Fibroblast of pulmonary artery (primary cell): Measurements from ENCODE around the gene SLC22A23.

Experiments used
- DNase-seq: peaks from one replicate; pipeline ENCODE4 v3.0.0-alpha.2; 2010; ENCODE audit warnings: low read depth
- H3K4me3 ChIP-seq: replicated peaks from 2 replicates; pipeline ENCODE4 v1.5.1; 2011; ENCODE audit warnings: low read depth, mild to moderate bottlenecking, control low read depth, low read length, moderate library complexity
- TF ChIP-seq, protein P1 (sequence below): IDR thresholded peaks from 2 replicates; pipeline ENCODE4 v1.5.1; 2011; ENCODE audit warnings: mild to moderate bottlenecking, control low read depth, low read length, inconsistent platforms; ENCODE audit errors: missing control alignments

Gene SLC22A23

DNA sequence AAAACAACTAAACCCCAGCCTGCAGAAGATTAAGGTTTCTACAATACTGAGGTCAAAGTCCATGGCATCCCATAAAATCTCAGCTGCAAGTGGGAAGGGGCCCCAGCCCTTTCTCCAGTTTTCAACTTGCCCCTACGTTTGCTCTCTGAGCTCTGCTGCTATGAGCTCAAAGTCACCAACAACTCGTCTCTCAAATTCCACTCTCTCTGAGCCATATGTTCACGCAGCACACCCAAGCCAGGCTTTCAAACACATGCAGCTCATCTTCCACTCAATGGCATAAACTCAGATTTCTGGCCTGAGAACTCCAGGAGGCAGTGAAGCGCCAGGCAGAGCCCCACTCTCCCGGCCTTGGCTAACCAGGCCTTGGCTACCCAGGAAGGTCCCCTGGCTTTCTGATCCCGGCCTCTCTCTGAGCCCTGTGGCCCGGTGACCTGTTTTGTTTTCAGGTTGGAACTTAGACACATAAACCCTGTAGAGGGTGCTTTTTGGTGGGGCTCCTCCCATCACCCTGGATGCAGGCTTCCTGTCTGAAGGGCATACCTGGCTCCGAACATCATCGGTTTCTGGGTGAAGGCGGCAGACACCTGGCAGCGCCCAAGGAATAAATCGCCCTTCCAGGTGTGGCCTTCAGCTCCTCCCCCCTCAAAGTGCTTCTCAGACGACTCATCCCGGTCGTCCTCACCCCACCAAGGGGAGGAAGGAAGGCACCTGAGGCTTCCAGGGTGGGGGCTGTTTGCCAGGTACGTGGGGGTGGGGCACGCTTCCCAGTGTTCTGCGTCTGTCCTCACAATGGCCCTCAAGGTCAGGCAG is 12.4 kb downstream of the SLC22A23 start:
- no peak overlapping the region for H3K4me3 ChIP-seq
- no peak for DNase-seq
- TF ChIP-seq, protein P1, sequence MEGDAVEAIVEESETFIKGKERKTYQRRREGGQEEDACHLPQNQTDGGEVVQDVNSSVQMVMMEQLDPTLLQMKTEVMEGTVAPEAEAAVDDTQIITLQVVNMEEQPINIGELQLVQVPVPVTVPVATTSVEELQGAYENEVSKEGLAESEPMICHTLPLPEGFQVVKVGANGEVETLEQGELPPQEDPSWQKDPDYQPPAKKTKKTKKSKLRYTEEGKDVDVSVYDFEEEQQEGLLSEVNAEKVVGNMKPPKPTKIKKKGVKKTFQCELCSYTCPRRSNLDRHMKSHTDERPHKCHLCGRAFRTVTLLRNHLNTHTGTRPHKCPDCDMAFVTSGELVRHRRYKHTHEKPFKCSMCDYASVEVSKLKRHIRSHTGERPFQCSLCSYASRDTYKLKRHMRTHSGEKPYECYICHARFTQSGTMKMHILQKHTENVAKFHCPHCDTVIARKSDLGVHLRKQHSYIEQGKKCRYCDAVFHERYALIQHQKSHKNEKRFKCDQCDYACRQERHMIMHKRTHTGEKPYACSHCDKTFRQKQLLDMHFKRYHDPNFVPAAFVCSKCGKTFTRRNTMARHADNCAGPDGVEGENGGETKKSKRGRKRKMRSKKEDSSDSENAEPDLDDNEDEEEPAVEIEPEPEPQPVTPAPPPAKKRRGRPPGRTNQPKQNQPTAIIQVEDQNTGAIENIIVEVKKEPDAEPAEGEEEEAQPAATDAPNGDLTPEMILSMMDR = no peak

DNA sequence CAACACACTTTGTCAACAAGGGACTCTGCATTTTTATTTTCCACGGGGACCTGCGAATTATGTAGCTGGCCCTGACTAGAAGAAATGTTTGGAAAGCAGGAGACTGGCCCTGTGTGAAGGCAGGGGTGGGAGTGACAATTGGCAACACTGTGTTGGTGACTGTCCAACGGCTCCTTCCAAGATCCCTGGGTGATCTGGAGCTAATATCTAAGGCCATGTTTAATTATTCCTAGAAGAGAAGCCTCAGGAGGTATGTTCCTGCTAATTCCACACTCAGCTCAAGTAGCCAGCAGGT is 13.7 kb downstream of the SLC22A23 start:
- TF ChIP-seq, protein P1 = no peak
- DNase-seq = no peak
- no peak overlapping the region for H3K4me3 ChIP-seq

DNA sequence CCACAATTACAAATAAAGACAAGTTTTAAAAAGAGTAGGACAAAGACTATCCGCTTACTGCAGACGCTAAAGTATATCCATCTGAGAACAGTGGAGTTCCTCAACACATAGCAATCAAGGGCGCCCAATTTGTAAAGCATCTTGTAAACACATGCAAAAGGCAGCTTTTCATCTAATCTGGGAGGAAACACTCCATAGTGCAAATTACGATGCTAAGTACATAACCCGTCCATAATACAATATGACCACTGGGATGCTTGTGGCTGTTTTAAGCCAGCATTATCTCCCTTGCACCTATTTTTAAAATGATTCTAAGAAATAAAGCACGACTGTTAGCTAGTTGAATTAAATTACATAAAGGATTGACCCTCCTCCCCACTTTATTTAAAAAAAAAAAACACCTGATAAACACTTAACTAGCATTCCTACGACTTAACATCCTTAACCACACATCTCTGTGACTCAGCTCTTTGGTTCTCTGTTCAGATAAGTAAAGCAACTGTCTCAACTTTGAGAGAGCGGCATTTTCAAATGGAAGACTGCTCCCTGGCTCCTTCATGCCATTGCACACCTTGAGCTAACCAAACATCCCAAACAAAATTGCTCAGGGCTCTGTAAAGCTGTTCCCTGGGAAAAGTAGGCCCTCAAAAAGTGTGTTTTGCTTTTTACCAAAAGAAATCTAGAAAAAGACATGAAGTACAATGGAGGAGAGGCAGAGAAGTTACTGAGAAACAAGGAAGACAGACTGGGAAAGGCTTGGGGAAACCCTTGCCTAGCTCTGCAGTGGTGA is 14.2 kb downstream of the SLC22A23 start:
- TF ChIP-seq, protein P1 = no peak
- no peak overlapping the region for H3K4me3 ChIP-seq
- DNase-seq = peak; percentile 67

DNA sequence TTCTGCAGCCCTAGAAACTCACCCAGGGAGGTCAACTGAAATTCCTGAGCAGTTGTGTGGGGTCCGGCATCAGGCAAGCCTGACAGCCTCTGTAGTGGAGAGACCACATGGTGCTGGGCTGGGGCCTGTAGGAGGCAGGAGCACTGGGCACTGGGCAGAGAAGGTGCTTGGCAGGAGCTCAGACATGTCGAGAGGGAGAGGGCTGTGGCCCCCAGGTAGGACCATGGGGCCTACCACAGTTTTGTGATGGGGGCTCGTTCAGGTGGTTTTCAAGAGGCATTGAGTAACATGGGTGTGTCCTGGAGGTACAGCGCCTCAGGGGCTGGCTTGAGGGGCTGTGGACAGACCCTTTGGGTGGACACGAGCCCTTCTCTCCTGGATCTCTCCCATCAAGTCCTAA is 15.9 kb downstream of the SLC22A23 start:
- TF ChIP-seq, protein P1 = no peak
- DNase-seq = no peak

DNA sequence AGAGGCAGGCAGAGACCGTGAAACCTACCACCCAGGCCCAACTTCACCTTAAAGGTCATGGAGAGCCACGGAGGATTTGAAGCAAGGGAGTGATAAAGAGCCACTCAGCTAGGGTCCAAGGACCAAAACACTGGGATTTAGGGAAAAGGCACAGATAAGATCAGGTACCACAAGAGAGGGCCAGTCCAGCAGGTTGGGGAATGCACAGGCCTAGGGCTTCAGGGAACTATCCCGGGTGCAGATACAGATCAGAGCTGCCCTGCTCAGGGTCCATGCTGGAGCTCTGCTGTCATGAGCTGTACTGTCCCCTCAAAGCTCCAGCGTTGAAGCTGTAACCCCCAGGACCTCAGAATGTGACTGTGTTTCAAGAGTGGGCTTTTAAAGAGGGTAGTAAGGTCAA is 16.9 kb downstream of the SLC22A23 start:
- TF ChIP-seq, protein P1 = no peak
- H3K4me3 ChIP-seq = no peak overlapping the region
- DNase-seq = no peak

More for the DNA sequence above, 15.9 kb downstream of the SLC22A23 start:
- no peak overlapping the region for H3K4me3 ChIP-seq

DNA sequence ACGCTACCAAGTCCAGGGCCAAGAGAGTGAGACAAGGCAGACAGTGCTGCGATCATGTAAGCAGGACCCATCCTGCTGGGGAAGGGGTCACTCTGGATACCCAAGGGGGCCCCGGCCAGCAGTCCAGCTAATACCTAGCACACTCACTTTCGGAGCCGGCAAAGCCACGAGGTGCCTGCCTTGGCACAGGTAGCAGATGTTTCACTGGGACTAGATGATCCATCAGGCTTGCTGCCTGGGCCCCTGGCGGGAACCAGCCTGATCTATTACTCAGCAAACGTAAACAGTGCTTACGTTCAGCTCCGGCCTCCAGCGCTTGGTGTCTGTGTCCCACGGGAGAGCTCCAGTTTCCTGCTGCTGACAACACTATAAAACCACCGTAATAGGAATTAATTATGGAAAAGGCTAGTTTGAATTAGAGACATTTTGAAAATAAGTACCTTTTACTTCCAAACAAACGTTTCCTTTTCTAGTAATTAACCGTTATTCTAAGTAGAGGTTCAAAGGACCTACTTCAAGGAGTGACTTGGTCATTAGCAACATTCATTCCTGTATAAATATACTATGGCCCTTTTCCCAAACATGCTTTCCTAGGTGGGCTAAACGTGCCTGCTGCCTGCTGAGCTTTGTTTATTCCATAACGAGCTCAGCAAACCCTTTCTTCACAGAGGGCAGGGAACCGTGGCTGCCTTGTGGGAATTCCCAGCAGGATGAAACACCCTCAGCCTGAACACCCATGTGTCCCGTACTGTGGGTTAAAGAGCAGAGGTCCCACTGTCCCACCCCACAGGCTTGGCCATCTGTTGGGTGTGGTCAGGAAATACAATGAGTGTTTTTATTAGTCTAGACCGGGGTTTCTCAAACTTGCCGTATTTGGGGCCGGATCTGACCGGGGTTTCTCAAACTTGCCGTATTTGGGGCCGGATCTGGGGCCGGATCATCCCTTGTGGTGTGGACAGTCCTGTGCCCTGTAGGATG is 18.4 kb downstream of the SLC22A23 start:
- no peak overlapping the region for H3K4me3 ChIP-seq
- TF ChIP-seq, protein P1 = no peak
- DNase-seq = peak; percentile 76
